Hematopoietic multipotent progenitor cell (in vitro differentiated cells): Measurements from ENCODE around the gene GRIN2A. TPM values are rescaled to one million over a fixed set of nuclear protein-coding genes. Genes with fewer than 3 reads are reported as not detected.

Experiments used
- DNase-seq, 3 donors: peaks; one replicate each; pipeline ENCODE4 v3.0.0-alpha.2; 2011 to 2015; ENCODE audit warnings: low read depth in 2 of 3, low spot score in 2 of 3
- total RNA-seq: library from RNA; depleted of rRNA; stranded (reverse); fragments of >200 nt; gene quantifications from one replicate; pipeline ENCODE4 v1.2.3, GENCODE V29; 2012

The GRIN2A gene
- total RNA-seq, 1 donor, result under 0.01 TPM

GRCh38 chr16:9798474-9798873, 383.8 kb downstream of the GRIN2A start:
- no peak for DNase-seq

DNA sequence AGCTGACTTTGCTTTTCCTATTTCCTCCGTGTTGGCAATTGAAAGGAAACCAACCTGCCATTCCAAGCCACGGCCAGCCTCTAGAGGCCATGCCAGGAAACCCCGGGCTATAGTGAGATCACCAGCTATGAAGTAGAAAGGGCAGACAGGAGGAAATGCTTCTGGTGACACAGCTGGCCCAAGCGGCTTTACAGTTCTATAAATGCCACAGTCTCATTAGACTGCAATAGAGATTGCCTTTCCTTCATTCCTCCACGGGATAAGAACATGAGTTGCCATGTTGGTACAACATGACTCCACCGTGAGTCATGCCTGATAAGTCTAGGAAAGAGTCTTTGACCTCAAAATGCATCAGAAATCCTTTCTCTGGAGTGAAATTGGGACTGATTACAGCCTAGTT, 384.9 kb downstream of the GRIN2A start:
- no peak for DNase-seq

DNA sequence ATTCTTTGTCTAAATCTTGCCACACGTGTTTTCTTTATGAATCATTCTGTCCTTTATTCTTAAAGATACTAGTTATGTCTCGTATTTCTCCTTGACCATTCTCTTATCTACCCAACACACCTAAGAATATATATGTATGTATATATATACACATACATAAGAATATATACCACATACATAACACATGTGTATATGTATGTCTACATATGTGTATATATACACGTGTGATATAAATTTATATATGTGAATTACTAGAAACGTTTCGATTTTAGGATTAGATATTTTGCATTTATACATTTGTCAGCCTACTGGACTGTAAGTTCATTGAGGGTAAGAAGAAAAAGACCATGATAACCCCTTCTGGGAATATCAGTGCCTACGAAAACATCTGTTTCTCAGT, 388.6 kb downstream of the GRIN2A start:
- DNase-seq, result no peak

DNA sequence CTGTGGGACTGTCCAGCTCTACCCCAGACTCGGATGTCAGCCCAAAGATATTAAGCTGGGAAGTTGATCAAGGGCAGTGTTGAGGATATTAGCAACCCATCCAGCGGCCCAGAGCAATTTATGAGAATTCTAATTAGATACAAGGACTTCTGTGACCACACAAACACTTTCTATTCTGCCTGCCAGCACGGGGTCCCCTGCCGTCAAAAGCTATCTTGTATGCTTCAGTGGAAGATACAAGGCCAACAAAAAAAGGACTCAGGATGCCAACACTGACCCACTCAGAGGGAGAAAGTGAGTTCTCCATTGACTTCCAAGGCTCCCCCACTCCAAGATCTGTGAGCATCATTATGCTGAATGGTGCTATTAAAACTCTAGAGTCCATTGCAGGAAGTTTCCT, 390.7 kb downstream of the GRIN2A start:
- no peak for DNase-seq

- DNase-seq, result no peak
Observed at GRCh38 chr16:9790199-9790598, 392.0 kb downstream of the GRIN2A start.

- no peak for DNase-seq
Observed at GRCh38 chr16:9787717-9788116, 394.5 kb downstream of the GRIN2A start.

DNA sequence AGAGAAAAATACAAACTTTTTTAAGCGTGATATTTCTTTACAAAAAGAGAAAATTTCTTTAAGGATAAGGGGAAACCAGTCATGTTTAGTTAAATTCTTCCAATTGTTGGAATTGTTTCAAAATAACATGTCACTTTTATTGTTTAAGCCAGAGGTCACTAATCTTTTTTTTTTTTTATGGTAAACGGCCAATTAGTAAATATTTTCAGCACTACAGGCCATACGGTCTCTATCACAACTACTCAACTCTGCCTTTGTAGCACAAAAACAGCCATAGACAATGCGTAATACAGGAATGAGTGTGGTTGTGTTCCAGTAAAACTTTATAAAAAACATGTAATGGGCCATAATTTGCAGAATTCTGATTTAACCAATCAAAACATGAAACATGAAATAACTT, 401.4 kb downstream of the GRIN2A start:
- DNase-seq, result no peak

DNA sequence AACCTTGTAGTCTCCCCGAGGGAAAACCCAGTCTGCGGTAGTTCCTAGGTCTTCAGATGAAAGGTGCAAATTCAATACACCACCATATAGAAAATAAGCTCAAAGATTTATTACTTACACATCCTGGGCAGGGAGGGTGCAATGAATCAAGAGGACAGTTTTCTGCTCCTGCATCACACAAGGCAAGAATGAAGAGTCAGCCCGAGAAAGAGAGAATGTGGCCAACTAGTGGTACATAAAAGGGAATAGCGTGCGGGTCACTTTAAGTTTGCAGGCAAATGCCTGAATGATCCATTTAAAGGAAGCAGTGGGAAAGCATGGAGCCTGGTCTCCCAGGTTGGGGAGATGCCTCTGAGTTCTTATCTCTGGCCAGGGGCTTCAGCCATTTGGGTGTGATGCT, 403.4 kb downstream of the GRIN2A start:
- no peak for DNase-seq

- no peak for DNase-seq
Observed at GRCh38 chr16:9775998-9776397, 406.2 kb downstream of the GRIN2A start.

GRCh38 chr16:9773289-9773688, 408.9 kb downstream of the GRIN2A start:
- no peak for DNase-seq

GRCh38 chr16:9772526-9773225, 409.6 kb downstream of the GRIN2A start:
- no peak for DNase-seq

GRCh38 chr16:9766891-9767290, 415.3 kb downstream of the GRIN2A start:
- DNase-seq, result no peak

DNA sequence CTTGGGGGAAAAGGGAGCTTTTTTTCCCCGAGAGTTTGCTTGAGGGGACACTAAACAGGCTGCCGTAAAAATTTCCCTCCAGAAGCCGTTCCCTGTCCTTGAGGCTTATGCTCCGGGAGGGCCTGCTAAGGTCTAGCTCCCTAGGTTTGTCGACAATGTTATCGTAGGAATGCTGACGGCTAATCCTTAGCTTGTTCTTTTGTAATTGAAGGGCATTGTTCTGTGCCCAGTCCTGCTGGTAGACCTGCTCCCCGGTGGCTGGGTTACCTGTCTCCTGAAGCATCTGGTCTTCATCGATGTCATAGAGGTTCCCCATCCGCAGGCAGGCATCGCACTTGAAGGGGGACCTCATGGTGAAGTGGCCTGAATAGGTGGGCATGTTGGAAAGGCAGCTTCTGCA, 418.7 kb downstream of the GRIN2A start:
- DNase-seq, result no peak

- no peak for DNase-seq
Observed at GRCh38 chr16:9761870-9762269, 420.4 kb downstream of the GRIN2A start.

GRCh38 chr16:9757687-9758086, 424.5 kb downstream of the GRIN2A start:
- no peak for DNase-seq

- DNase-seq, result no peak
Observed at GRCh38 chr16:9756434-9756833, 425.8 kb downstream of the GRIN2A start.

- DNase-seq, result no peak
Observed at GRCh38 chr16:9755081-9755480, 427.1 kb downstream of the GRIN2A start.

- no peak for DNase-seq
Observed at GRCh38 chr16:9741776-9742175, 440.5 kb downstream of the GRIN2A start.

DNA sequence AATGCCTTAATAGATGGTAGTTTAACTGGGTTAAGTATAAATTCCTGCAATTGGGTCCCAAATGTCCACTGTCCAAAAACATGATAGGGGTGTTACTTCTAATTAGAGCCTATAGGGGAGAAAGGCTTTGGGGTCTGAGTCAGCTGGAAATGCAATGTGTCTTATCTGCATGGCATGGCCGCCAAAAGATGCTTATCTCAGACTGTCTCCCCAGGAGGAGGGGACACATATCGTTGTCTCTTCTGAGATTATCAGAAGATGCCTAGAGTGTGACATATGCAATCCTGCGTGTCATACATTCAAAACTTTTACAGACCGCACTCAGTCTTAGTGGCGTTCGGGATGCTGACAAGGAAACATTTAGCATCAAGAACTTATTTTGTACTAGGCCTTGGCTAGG, 442.9 kb downstream of the GRIN2A start:
- no peak for DNase-seq

DNA sequence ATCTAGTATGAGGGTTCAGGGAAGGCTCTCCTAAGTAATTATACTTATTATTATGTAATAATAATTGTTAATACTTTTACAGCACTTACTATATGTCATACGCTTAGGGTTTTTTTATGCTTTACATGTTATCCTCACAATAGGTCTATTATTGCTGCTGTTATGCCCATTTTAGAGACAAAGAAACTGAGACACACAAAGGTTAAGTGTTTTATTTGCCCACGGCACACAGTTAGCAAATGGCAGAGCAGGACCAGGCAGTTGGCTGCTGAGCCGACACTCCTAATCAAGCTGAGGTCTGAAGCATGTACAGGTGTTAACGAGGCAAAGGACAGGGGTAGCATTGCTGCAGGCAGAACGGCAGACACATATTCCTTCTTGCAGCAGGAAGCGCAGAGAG, 443.5 kb downstream of the GRIN2A start:
- no peak for DNase-seq

- DNase-seq, result no peak
Observed at GRCh38 chr16:9736547-9736946, 445.7 kb downstream of the GRIN2A start.

DNA sequence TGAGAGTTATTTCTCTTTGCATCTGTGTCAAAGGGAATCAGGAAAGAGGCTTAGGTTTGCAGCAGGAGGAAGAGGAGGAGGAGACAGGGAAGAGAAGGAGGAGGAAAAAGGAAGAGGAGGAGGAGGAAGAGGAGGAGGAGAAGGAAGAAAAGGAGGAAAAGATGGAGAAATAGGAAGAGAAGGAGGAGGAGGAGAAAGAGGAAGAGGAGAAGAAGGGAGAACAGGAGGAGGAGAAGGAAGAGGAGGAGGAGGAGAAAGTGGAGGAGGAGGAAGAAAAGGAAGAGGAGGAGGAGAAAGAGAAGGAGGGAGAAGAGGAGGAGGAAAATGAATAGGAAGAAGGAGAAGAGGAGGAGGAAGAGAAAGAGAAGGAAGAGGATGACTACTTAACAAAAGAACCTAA, 459.1 kb downstream of the GRIN2A start:
- DNase-seq, result no peak

DNA sequence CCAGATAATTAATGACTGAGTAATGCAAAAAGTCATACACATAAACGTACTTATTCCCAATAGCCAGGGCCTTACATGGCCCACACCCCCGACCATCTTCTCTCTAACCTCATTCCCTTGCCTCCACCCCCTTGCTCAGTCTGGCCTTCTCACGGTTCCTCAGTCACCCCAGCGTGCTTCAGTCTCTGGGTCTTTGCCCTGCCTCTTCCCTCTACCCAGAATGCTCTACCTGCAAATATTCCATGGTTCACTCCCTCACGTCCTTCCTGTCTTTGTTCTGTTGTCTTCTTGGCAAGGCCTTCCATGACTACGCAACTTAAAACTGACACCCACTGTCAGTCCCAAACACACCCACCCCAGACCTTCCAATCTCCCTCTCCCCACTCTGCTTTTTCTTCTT, 468.3 kb downstream of the GRIN2A start:
- DNase-seq, result no peak
